Spleen (tissue), 7 donors: ENCODE results near the gene KLHL42.

Experiments used
- CTCF ChIP-seq, 11 experiments: fragments of 200-600 bp in 7 of 11; fragments of 450-650 bp in 4 of 11; sonication (generic) in 4 of 11; IDR thresholded peaks in 8 of 11; conservative IDR thresholded peaks in 3 of 11; 1 replicate in 7 of 11; 2 replicates in 4 of 11; pipeline versions ENCODE4 v1.4.0 to v1.8.0; 2016 to 2021; ENCODE audit warnings: antibody characterized with exemption in 11 of 11, inconsistent platforms in 4 of 11, mild to moderate bottlenecking in 1 of 11
- POLR2A ChIP-seq, 3 donors: fragments of 450-650 bp; IDR thresholded peaks; one replicate each; pipeline ENCODE4 v1.5.1; 2017; ENCODE audit warnings: antibody characterized with exemption in 3 of 3, mild to moderate bottlenecking in 1 of 3
- donor health status: DM: no; HTN: no; CAD: no; lungs with moderate emphysema.
- donor health status: DM: no; HTN: no; CAD: no.
- donor health status: DM: no; HTN: no; CAD: no.

GRCh38 chr12:27785882-27786570 is 6.0 kb downstream of the KLHL42 start:
- TF ChIP-seq CTCF (IDR thresholded peaks at IDR 0.05 in 8 of 11, conservative IDR thresholded peaks at IDR 0.05 in 3 of 11) (no peak), POLR2A (IDR thresholded peaks at IDR 0.05) (no peak)
